Upper lobe of left lung (tissue), 4 donors: Measurements from ENCODE around the gene NINJ2.

ENCODE experiments used
- EP300 ChIP-seq, 4 donors: sonication (generic); formaldehyde crosslinking; IDR thresholded peaks; one replicate each; pipeline ENCODE4 v1.5.1; 2017; ENCODE audit warnings: antibody characterized with exemption in 4 of 4, control low read depth in 2 of 4
- POLR2A ChIP-seq, 4 donors: fragments of 450-650 bp; IDR thresholded peaks; one replicate each; pipeline ENCODE4 v1.5.1; 2016 to 2017; ENCODE audit warnings: antibody characterized with exemption in 4 of 4, mild to moderate bottlenecking in 2 of 4
- POLR2AphosphoS5 ChIP-seq, 2 donors: sonication (generic); formaldehyde crosslinking; IDR thresholded peaks; one replicate each; pipeline ENCODE4 v1.5.1; 2017; ENCODE audit warnings: antibody characterized with exemption in 2 of 2
- TF ChIP-seq, protein P1 (sequence below), 6 experiments: fragments of 450-650 bp in 4 of 6; fragments of 200-600 bp in 2 of 6; sonication (generic) in 2 of 6; IDR thresholded peaks; one replicate each; pipeline ENCODE4 v1.5.1; 2016 to 2019; ENCODE audit warnings: antibody characterized with exemption in 6 of 6

GRCh38 chr12:604956-605355 lies 58.3 kb downstream of the NINJ2 start:
- TF ChIP-seq, protein P1, sequence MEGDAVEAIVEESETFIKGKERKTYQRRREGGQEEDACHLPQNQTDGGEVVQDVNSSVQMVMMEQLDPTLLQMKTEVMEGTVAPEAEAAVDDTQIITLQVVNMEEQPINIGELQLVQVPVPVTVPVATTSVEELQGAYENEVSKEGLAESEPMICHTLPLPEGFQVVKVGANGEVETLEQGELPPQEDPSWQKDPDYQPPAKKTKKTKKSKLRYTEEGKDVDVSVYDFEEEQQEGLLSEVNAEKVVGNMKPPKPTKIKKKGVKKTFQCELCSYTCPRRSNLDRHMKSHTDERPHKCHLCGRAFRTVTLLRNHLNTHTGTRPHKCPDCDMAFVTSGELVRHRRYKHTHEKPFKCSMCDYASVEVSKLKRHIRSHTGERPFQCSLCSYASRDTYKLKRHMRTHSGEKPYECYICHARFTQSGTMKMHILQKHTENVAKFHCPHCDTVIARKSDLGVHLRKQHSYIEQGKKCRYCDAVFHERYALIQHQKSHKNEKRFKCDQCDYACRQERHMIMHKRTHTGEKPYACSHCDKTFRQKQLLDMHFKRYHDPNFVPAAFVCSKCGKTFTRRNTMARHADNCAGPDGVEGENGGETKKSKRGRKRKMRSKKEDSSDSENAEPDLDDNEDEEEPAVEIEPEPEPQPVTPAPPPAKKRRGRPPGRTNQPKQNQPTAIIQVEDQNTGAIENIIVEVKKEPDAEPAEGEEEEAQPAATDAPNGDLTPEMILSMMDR (IDR thresholded peaks at IDR 0.05) = no peak
- TF ChIP-seq POLR2A (IDR thresholded peaks at IDR 0.05) (no peak), POLR2AphosphoS5 (IDR thresholded peaks at IDR 0.05) (no peak), EP300 (IDR thresholded peaks at IDR 0.05) (no peak)
